Liver (tissue), 9 donors: ENCODE measurements around the gene MAP1LC3B2. TPM values are rescaled to one million over a fixed set of nuclear protein-coding genes. Genes with fewer than 3 reads are reported as not detected.

Experiments used
- DNase-seq: peaks from one replicate; pipeline ENCODE4 v3.0.0-alpha.2; 2017; ENCODE audit warnings: low spot score
- H3K27ac ChIP-seq, 2 donors: one replicate each; pipeline ENCODE4 v1.7.0; 2013; ENCODE audit warnings: inconsistent platforms in 2 of 2, low read length in 2 of 2, control low read depth in 1 of 2, low read depth in 1 of 2, mild to moderate bottlenecking in 1 of 2
- H3K27me3 ChIP-seq, 4 donors: one replicate each; pipeline versions ENCODE4 v1.6.1 to v1.7.0; 2013; ENCODE audit warnings: low read length in 3 of 4, inconsistent platforms in 1 of 4, mild to moderate bottlenecking in 1 of 4, moderate library complexity in 1 of 4; ENCODE audit not compliant: control insufficient read depth in 4 of 4, insufficient read depth in 4 of 4
- H3K36me3 ChIP-seq, 4 donors: one replicate each; pipeline versions ENCODE4 v1.6.1 to v1.7.0; 2013; ENCODE audit warnings: low read length in 3 of 4, mild to moderate bottlenecking in 3 of 4, low read depth in 1 of 4, moderate library complexity in 1 of 4; ENCODE audit not compliant: control insufficient read depth in 4 of 4, insufficient read depth in 3 of 4
- H3K4me1 ChIP-seq, 4 donors: one replicate each; pipeline versions ENCODE4 v1.6.1 to v1.7.0; 2013; ENCODE audit warnings: low read length in 3 of 4, mild to moderate bottlenecking in 3 of 4, moderate library complexity in 1 of 4; ENCODE audit not compliant: control insufficient read depth in 4 of 4, insufficient read depth in 4 of 4
- H3K4me3 ChIP-seq, 3 donors: one replicate each; pipeline versions ENCODE4 v1.6.1 to v1.7.0; 2013; ENCODE audit warnings: low read length in 3 of 3, control low read depth in 1 of 3, low read depth in 1 of 3, mild to moderate bottlenecking in 1 of 3
- H3K9ac ChIP-seq, 2 donors: one replicate each; pipeline ENCODE4 v1.7.0; 2013; ENCODE audit warnings: low read length in 2 of 2, mild to moderate bottlenecking in 2 of 2, moderate library complexity in 2 of 2, control low read depth in 1 of 2, low read depth in 1 of 2
- H3K9me3 ChIP-seq, 4 donors: one replicate each; pipeline versions ENCODE4 v1.6.1 to v1.7.0; 2013; ENCODE audit warnings: low read length in 3 of 4; ENCODE audit not compliant: control insufficient read depth in 4 of 4
- CTCF ChIP-seq: fragments of 150-350 bp; IDR thresholded peaks from 2 replicates; pipeline ENCODE4 v1.5.1; 2017; ENCODE audit warnings: improper control_type of control experiment, low read depth, low read length; ENCODE audit not compliant: missing input control
- EGR1 ChIP-seq, 2 donors: IDR thresholded peaks; 2 replicates each; pipeline ENCODE4 v1.6.1; 2016 to 2018; ENCODE audit warnings: antibody characterized with exemption in 2 of 2, low read depth in 2 of 2
- FOXA1 ChIP-seq: IDR thresholded peaks from 2 replicates; pipeline ENCODE4 v1.6.1; 2016; ENCODE audit warnings: antibody characterized with exemption
- FOXA2 ChIP-seq: IDR thresholded peaks from 2 replicates; pipeline ENCODE4 v1.6.1; 2016; ENCODE audit warnings: antibody characterized with exemption
- GABPA ChIP-seq, 2 donors: IDR thresholded peaks in 1 of 2; conservative IDR thresholded peaks in 1 of 2; 2 replicates each; pipeline ENCODE4 v1.6.1; 2016; ENCODE audit warnings: antibody characterized with exemption in 2 of 2, mild to moderate bottlenecking in 1 of 2, moderate library complexity in 1 of 2
- HNF4A ChIP-seq, 2 donors: conservative IDR thresholded peaks; 2 replicates each; pipeline ENCODE4 v1.6.1; 2016; ENCODE audit warnings: antibody characterized with exemption in 2 of 2, mild to moderate bottlenecking in 2 of 2
- HNF4G ChIP-seq: IDR thresholded peaks from 2 replicates; pipeline ENCODE4 v1.6.1; 2016; ENCODE audit warnings: antibody characterized with exemption
- JUND ChIP-seq, 2 donors: IDR thresholded peaks; 2 replicates each; pipeline ENCODE4 v1.6.1; 2016; ENCODE audit warnings: antibody characterized with exemption in 2 of 2
- NR2F2 ChIP-seq: IDR thresholded peaks from 2 replicates; pipeline ENCODE4 v1.6.1; 2016; ENCODE audit warnings: antibody characterized with exemption
- RAD21 ChIP-seq, 2 donors: IDR thresholded peaks; 2 replicates each; pipeline ENCODE4 v1.6.1; 2016; ENCODE audit warnings: antibody characterized with exemption in 2 of 2, mild to moderate bottlenecking in 2 of 2
- REST ChIP-seq: IDR thresholded peaks from 2 replicates; pipeline ENCODE4 v1.6.1; 2016; ENCODE audit warnings: antibody characterized with exemption, mild to moderate bottlenecking
- RXRA ChIP-seq, 2 donors: IDR thresholded peaks; 2 replicates each; pipeline ENCODE4 v1.6.1; 2017 to 2018; ENCODE audit warnings: antibody characterized with exemption in 2 of 2, mild to moderate bottlenecking in 1 of 2
- SP1 ChIP-seq: IDR thresholded peaks from 2 replicates; pipeline ENCODE4 v1.6.1; 2018; ENCODE audit warnings: antibody characterized with exemption, mild to moderate bottlenecking
- TAF1 ChIP-seq: conservative IDR thresholded peaks from 2 replicates; pipeline ENCODE4 v1.6.1; 2016; ENCODE audit warnings: antibody characterized with exemption, mild to moderate bottlenecking
- YY1 ChIP-seq: IDR thresholded peaks from 2 replicates; pipeline ENCODE4 v1.6.1; 2016; ENCODE audit warnings: antibody characterized with exemption, mild to moderate bottlenecking
- WGBS: extraction: QIAGEN DNeasy Blood & Tissue Kit; methylation state at CpG from one replicate; pipeline ENCODE4 v1.1.7; 2013; 5-methylcytosine and 5-hydroxymethylcytosine counted together
- polyA plus RNA-seq, 2 donors: library from polyadenylated mRNA; stranded (reverse) in 1 of 2; unstranded in 1 of 2; fragments of 200-250 nt in 1 of 2; fragments of >200 nt in 1 of 2; fragmentation: Nextera tagmentation in 1 of 2; extraction: Ambion mirVana in 1 of 2; gene quantifications; one replicate each; pipeline versions ENCODE4 v1.2.1 to v1.2.3, GENCODE V29; 2013 to 2015
- total RNA-seq, 2 donors: library from RNA; depleted of rRNA; stranded (reverse); fragments of >200 nt; gene quantifications; one replicate each; pipeline ENCODE4 v1.2.3, GENCODE V29; 2014
- TF ChIP-seq, protein P1 (sequence below): IDR thresholded peaks from 2 replicates; pipeline ENCODE4 v1.6.1; 2016; ENCODE audit warnings: antibody characterized with exemption
- TF ChIP-seq, protein P2 (sequence below): IDR thresholded peaks from 2 replicates; pipeline ENCODE4 v1.6.1; 2016; ENCODE audit warnings: antibody characterized with exemption
- TF ChIP-seq, protein P3 (sequence below): IDR thresholded peaks from 2 replicates; pipeline ENCODE4 v1.6.1; 2016; ENCODE audit warnings: antibody characterized with exemption
- donor health status: healthy.
- donor health status: healthy.
- donor health status: healthy.
- donor health status: healthy.
- donor health status: healthy.

The MAP1LC3B2 gene
- total and polyA plus RNA-seq, 4 donors = 1.3 to 7.7 TPM; not detected in 2

DNA sequence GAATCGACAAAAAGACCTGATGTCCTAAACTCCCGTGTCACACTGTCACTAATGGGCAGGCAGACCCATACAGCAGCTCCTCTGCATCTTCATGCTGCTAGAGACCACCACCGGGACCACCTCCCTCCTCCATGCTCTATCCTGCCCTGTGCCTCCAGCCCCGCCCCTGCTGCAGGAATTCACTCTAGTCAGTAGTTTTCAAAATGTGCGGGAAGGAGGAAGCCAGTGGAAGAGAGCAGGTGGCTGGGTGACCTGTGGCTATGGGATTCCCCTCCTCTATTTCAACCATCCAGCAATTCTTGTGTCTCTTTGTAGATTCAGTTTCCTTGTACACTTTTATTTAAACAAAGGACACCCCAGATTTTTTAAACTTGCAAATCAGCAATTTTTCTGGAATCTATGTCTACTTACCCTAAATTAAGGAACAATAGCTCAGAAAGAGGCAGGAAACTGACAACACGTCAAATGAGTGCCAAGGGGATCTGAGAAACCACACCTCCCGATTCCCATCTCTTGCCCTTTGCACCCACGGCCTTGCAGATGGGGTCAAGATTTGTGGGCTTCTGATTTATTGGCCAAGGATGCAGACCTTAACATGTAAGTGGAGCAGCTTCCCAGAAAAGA lies 20.4 kb upstream of the MAP1LC3B2 start:
- no peak overlapping the region for H3K9ac ChIP-seq
- H3K27me3 ChIP-seq = no peaks in the 10 kb centered on the region
- H3K4me1 ChIP-seq = peaks cover 0 to 7% (median 6%) of the 10 kb centered on the region in 4 donors
- TF ChIP-seq YY1 = no peak
- no peak for TF ChIP-seq REST
- no peak for TF ChIP-seq RXRA (IDR thresholded peaks at IDR 0.05)
- TF ChIP-seq, protein P1, sequence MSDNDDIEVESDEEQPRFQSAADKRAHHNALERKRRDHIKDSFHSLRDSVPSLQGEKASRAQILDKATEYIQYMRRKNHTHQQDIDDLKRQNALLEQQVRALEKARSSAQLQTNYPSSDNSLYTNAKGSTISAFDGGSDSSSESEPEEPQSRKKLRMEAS = no peak
- no peak for TF ChIP-seq TAF1
- no peak for TF ChIP-seq FOXA1
- TF ChIP-seq HNF4A (conservative IDR thresholded peaks at IDR 0.05) = no peak
- no peak for TF ChIP-seq EGR1 (IDR thresholded peaks at IDR 0.05; ENCODE audit: low read depth in 2 of 2)
- TF ChIP-seq JUND (IDR thresholded peaks at IDR 0.05) = no peak
- TF ChIP-seq CTCF = no peak
- TF ChIP-seq GABPA (IDR thresholded peaks at IDR 0.05 in 1 of 2, conservative IDR thresholded peaks at IDR 0.05 in 1 of 2) = no peak
- no peak for TF ChIP-seq RAD21 (IDR thresholded peaks at IDR 0.05)
- no peak for TF ChIP-seq NR2F2
- TF ChIP-seq, protein P2, sequence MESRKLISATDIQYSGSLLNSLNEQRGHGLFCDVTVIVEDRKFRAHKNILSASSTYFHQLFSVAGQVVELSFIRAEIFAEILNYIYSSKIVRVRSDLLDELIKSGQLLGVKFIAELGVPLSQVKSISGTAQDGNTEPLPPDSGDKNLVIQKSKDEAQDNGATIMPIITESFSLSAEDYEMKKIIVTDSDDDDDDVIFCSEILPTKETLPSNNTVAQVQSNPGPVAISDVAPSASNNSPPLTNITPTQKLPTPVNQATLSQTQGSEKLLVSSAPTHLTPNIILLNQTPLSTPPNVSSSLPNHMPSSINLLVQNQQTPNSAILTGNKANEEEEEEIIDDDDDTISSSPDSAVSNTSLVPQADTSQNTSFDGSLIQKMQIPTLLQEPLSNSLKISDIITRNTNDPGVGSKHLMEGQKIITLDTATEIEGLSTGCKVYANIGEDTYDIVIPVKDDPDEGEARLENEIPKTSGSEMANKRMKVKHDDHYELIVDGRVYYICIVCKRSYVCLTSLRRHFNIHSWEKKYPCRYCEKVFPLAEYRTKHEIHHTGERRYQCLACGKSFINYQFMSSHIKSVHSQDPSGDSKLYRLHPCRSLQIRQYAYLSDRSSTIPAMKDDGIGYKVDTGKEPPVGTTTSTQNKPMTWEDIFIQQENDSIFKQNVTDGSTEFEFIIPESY = no peak
- no peak for TF ChIP-seq HNF4G
- no peak for TF ChIP-seq FOXA2
- TF ChIP-seq, protein P3, sequence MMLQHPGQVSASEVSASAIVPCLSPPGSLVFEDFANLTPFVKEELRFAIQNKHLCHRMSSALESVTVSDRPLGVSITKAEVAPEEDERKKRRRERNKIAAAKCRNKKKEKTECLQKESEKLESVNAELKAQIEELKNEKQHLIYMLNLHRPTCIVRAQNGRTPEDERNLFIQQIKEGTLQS = no peak
- no peak for TF ChIP-seq SP1
- DNase-seq = no peak
- H3K9me3 ChIP-seq = no peaks in the 10 kb centered on the region
- H3K36me3 ChIP-seq = no peaks in the 10 kb centered on the region
- no peak overlapping the region for H3K27ac ChIP-seq
- WGBS = 67% methylated on average over 8 of the region's 8 CpGs
- no peak overlapping the region for H3K4me3 ChIP-seq
